HG02943 (cell line): ENCODE results near the gene STUB1.

Source experiments
- ATAC-seq: cut with Tn5 transposase; IDR thresholded peaks from one replicate; pipeline ENCODE4 v1.9.1; 2021; ENCODE audit warnings: mild to moderate bottlenecking, low read depth, moderate library complexity; ENCODE audit not compliant: unreplicated experiment

STUB1 gene

DNA sequence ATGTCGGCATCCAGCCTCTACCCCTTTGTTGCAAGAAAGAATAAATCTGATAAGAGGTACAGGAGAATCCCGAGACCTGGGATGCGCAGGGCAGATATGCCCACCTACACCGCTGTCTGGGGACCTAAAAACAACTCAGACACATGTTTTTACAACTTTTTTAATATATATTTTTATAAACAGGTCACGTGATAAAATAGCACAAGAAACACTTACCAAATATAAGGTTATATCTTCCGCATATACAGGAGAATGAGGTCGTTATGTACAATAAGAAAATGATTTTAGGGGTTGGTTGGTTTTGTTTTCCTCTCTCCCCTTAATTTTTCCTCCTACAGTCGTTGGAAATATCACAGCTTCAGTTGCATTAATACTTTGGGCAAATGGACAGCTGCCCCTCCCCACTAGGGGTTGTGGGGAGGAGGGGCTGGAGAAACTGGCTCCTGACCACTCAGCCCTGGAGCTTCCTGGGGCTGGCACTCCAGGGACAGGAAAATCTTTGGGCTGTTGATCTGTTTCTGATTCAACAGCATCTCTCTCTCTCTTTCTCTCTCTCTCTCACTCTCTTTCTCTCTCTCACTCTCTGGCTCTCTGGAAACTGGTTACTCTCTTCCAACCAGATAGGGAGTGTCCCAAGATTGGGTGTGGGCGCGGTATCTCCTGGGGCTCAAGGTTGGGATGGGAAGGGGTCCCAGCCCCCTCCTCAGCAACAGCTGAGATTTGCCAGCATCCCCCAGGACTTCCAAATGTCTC lies 12.3 kb downstream of the STUB1 start:
- no peak for ATAC-seq

DNA sequence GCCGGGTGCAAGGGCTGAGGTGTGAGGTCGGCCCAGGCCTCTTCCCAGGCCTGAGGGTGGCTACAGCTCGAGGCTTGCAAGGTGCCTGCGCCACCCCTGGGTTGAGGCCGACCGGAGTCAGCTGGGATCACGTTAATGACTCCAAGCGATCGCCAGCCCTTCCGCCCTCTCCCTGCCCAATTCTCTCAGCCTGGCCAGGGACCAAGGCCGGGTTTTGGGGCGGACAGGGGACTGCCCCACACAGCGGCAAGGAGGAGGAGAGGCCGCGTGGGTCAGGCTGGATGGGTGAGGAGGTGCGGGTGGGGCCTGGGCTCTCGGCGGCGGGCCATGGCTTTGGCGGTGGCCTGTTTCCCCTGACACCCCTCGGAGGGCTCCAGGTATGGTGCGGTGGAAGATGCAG lies 13.2 kb downstream of the STUB1 start:
- ATAC-seq = no peak

DNA sequence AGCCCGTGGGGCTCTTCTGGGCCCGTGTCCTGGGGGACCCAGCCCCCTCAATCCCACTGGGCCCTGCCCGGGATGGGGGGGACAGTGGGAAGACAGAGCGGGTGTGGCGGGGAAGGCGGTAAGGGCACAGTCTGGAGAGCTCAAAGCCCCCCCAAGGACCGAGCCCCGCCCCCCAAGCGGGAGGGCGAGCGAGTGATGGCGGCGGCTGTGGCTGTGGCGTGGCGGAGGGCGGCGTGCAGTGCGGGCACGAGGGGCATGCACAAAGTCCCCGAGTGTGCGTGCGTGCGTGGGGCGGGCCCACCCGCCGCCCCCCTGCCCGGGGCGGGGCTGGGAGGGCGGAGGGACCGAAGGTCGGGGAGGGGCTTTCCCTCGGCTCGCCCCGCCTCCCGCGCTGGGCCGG lies 13.6 kb downstream of the STUB1 start:
- no peak for ATAC-seq

DNA sequence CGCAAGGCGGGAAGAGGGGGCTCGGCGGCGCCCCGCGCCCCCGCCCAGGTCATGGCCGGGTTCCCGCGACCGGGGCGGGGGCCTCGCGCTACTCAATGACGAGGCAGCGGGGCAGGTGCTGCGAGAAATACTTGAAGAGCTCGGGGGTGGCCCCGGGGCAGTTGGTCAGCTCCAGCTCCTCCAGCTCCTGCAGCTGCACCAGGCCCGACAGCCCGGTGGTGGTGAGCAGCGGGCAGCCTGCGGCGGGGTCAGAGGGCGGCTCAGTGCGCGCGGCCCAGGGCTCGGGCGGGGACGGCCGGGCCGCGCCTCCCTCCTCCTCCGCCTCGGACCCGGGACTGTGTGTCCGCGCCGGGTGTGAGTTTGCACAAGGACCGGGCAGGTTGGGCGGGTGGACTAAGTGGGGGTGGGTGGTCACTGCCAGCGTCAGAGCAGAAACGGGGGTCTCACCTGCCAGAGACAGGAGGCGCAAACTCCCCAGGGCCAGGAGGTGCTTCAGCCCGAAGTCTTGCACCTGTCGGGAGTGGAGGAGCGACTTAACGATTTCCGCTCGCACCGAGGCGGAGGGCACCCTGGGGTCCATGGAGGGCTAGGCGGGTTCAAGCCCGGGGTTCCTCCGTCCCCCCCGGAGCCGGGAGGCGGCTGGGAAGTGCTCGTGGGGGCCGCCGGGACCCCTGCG lies 14.1 kb downstream of the STUB1 start:
- ATAC-seq = no peak

DNA sequence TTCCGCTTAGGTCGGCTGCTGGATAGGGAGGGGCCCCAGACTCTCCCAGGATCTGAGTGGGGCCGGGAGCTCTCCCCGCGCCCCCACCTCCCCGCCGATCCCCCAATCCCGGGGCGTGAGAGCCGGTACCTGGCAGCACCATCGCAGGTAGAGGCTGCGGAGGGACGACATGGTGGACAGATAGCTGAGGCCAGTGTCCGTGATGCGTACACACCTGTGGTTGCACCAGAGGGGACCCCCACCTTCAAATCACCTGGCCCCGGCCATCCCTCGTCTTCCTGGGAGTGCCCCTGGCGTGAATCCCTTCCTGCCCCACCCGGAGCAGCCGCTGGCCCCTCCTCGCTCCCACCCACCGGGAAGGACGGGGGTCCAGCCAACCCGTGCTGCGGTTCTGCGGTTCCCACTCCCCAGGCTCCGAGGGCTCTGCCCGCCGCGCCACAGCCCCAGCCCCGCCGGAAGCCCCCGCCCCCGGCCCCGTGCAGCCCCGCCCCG lies 14.7 kb downstream of the STUB1 start:
- no peak for ATAC-seq

DNA sequence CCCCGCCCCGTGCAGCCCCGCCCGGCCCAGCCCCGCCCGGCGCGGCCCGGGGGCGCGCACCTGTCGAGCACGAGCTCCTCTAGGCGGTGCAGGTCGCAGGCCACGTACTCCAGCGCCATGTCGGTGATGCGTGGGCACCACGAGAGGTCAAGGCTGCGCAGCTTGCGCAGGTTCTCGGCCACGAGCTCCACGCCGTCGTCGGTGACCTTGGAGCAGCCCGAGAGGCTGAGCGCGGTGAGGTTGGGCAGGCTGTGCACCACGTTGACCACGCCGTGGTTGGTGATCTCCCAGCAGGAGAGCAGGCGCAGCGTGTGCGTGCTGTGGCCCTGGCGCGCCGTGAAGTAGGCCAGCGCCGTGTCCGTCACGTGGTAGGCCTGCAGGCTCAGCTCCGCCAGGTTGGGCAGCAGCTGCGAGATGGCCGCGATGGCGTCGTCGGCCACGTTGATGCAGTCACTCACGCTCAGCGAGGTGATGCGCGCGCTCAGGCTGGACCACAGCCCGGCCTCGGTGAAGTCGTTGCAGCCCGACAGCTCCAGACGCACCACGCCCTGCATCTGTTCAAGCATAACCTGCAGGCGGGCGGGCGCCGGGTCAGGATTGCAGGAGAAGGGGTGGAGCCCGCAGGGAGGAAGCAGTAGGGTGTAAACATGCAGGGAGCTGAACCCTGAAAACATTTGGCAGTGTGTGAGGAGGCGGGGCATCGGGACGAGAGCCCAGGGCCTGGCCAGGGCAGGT lies 15.3 kb downstream of the STUB1 start:
- ATAC-seq = no peak

DNA sequence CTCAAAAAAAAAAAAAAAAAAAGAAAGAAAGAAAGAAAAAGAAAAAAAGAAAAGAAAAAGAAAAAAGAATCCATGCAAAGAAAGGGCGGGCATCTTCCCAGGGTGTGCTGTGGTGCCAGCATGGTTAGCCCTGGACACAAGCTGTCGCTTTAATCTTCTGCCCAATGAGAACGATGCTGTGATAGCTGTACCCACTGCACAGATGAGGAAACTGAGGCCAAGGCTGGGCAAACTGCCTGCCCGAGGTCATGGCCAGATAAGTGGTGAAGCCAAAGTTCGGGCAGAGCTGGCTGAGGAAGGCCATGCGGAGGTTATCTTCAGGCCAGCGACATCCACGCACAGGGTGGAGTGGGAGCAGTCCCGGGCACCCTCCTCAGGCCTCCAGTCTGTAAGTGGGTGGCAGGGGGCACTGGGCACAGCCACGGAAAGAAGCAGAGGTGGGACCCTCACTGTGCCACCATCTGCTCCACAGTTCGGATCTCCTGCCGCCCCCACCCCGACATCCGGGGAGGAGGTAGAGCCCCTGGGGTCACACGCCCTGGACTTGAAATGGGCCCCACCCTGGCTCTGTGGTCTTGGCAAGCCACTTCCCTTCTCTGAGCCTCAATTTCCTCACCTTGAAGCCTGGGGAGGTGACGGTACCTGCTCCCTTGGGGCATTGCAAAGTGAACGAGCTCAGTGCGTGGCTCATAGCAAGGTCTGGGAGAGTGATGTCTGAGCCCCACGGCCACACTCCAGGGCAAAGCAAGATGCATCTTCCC lies 18.9 kb downstream of the STUB1 start:
- no peak for ATAC-seq

DNA sequence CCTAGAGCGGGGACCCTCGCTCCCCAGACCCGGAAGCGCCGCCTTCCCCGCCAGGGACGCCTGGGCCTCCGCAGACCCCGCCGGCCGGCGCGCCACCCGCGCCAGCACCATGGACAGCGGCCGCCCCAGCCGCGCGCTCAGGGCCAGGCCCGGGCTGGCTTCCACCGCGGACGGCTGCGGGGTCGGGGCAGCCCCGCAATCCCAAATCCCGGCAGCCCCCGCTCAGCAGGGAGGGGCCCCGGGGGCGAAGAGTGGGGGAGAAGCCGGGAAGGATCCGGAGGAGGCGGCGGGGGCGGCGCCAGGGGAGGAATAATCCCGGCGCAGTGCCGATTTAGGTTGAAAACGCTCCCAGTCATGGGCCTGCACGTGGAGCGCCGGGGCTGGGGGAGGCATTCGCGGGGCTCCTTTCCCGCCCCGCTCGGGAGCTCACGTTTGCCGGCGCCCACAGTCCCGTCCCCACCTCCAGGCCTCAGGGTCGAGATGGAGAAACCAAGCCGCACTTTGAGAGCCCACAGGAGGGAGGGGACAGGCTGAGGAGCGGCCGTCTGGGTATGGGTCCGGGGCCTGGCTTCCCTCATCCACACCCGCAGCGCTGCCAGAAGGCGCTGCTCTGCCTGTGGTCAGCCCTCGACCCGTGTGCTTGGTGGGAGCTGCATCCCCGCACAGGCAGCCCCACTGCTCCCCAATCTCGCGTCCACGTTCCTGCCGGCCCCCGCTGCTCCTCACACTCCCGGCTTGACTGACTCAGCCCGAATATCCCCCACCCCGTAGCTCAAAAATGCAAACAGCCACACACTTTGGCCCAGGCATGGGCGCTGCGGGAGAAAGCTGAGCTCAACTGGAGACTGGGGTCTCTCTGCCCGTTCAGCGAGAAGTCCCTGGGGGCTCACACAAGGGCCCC lies 20.7 kb downstream of the STUB1 start:
- no peak for ATAC-seq

DNA sequence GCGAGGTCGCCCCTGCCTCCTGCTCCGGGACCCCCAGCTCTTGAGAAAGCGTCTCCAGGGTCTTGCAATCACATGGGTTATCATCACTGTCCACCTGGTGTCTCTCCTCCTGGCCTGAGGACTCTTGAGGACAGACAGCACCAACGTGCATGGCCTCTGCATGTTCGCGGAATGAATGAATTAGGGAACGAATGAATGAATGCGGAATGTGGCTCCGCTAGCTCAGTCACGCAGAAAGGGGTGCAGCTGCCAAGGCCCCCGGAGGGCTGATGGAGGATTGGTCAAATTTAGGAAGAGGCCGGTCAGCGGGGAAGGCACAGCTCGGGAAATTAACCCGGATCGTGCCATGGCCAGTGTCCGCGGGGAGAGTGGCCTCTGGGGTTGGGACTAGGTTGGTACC lies 22.1 kb downstream of the STUB1 start:
- no peak for ATAC-seq

DNA sequence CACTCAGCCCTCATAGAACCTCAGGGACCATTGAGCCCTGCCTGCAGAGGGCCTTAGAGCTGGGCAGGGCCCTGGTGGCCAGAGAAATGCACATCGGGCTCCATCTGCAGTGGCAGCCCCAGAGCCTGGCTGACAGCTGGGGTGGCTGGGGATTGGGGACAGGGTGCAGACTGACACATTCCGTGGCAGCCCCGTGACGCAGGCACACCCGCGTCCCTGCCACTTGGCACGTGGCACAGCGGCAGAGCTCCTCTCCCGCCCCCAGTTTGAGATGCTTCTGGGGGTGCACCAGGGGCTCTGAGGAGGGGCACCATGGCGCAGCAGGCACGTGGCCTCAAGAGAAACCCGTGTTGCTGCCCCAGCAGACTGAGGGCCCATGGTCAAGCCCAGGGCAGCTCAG lies 23.2 kb downstream of the STUB1 start:
- ATAC-seq = no peak

DNA sequence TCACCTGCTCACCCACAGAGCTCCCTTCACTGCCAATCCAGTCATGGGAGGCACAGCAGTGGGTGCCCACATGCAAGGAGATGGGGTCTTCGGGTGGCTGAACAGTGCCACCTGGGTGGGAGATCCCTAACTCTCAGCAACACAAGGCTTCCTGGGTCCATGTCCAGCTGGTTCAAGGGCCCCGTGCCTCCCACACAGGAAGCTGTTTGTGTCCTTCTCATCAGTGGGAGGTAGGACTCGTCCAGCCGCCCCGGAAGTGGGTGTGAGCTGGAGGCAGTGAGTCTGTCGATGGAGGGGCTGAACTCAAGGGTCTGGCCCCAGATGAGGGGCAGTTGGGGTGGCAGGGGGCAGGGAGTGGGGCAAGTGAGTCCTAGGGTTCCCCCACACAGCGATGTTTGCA lies 23.8 kb downstream of the STUB1 start:
- no peak for ATAC-seq

DNA sequence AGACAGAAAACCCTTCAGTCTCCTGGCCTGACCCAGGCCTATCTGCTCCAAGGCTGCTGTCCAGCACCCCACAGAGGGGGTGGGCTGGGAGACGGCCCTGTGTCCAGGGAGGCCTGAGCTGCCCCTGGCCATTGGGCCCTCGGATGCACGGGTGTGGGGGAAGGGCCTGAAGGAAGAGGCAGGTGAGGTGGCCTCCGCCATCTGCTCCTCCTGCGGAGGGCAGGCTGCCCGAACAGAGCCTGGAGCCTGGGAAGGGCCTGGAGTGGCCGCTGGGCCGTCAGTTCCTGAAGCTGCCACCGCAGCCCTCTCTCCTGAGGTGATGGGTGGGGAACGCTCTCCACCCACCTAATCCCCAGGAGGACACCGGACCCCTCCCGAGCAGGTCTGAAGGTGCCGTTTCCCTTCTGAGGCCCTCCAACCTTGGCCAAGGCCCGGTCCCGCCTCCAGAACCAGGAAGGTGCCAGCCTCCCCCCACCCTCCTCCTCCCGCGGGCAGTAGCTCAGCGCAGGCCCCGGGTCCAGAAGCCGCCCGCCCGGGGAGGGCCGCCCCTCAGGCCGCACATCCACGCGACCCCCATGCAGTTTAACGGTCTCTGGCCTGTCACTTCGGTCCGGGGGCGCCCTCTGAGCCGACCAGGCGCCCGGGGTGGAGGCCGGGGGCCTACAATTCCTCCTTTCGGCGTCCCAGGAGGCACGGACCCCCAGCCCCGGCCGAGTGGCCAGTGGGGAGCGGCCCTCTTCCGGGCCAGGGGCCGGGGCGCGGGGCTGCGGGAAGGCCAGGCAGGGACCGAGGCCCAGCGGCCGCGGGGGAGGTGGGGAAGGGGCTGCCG lies 24.6 kb downstream of the STUB1 start:
- ATAC-seq = no peak

DNA sequence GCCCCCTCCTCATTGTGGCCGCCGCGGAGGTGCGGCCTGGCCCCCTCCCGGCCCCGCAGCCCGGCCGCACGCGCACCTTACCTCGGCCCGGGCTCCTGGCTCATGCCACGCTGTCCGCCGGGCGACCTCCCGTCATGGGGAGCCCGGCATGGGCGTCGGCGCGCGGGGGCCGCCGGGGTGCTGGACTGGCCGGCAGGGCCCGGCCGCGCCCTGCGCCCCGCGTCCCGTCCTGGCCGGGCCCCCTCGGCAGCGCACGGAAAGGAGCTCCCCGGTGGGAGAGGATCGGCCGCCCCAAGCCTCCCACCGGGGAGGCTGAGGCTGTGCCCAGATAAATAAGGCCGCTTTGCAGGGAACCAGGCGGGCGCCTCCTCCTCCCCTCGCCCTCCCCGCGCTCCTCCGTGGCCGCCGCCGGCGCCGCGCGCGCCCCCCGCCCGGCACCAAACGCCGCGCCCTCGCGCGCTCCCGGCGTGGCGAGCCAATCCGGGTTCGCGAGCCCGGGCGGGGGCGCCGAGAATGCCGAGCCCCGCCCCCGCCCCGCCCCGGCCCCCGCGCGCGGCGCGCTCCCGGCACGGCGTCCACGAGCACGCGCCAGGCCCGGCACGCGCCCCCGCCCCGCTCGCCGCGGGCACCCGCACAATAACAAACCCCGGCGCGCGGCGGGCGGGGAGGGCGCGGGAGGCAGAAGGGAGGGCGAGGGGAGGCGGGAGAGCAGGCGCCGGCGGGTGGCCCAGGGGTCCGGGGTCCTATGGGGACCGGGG lies 25.4 kb downstream of the STUB1 start, which contains the start of gene FBXL16:
FBXL16 (minus strand) TSS at position 371 of the 758 bp plus-strand sequence. CDS start 8,396 bp downstream, outside the sequence.
- no peak for ATAC-seq

DNA sequence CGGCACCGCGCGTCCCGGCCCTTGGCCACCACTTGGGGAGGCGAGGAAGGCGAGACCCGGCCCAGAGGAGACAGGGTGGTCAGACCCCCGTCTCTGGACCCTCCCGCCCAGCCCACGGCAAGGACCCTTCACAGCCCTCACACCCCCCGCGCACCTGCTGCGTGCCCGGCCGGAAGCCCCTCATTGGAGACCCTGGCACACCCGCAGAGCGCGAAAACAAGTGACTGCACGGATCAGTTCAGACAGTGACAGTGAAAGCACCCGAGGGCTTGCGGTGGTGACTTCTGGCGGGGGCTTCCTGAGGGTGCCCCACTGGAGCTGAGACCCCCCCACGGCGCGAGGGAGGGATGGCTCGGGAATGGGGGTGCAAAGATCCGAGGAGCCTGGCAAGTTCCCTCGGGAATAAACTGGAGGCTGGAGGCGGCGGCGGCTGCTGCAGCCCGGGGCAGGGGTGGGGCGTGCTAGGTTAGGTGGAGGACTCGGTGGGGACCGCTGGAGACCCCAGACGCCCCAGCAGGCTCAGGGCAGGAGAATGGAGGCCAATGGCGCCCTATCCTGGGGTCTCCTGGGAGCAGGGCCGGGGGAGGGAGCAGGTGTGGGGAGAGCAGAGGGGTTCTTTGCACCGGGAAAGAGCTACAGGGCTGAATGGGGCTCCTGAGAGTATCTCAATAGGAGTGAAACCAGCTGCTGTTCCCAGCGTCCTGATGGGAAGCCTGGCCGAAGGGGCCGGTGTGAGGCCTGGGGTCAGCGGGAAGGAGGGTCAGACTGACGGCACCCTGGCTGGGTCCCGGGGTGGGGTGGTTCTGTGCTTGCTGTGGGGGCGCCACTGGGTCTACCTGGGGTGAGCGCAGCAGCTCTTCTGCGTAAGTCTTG lies 26.2 kb downstream of the STUB1 start:
- no peak for ATAC-seq

DNA sequence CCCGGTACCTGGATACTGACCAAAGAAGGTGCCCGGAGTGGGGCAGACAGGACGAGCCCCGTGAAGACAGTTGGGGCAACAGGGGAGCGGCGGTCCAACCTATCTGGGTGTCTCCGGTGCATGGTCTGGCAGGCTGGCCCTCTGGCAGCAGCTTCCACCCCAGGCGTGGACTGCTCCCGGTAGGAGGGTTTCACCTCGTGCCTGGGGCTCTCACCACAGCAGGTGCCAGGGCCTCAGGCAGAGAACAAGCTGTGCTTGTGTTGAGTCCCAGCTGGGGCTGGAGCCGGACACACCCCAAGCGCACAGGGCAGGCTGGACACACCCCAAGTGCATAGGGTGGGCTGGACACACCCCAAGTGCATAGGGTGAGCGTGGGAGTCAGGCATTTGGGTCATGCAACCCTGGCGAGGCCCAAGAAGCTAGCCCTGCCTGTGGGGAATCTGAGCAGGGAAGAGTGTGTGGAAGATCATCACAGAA lies 26.9 kb downstream of the STUB1 start:
- ATAC-seq = no peak

DNA sequence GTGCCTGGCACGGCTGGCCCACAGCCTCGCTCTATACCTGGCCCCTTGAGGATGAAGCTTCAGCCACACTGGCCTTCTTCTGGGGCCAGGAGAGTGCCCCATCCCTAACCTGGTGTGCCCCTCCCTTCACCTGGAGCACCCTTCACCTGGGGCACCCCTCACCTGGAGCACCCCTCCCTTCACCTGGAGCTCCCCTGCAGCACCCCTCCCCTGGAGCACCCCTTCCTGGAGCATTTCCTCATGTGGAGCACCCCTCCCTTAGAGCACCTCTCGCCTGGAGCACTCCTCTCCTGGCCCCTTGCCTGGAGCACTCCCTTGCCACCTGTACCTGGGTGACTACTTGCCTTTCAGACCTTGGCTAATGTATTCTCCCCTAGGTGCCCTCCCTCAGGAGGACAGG lies 27.8 kb downstream of the STUB1 start:
- ATAC-seq = no peak

DNA sequence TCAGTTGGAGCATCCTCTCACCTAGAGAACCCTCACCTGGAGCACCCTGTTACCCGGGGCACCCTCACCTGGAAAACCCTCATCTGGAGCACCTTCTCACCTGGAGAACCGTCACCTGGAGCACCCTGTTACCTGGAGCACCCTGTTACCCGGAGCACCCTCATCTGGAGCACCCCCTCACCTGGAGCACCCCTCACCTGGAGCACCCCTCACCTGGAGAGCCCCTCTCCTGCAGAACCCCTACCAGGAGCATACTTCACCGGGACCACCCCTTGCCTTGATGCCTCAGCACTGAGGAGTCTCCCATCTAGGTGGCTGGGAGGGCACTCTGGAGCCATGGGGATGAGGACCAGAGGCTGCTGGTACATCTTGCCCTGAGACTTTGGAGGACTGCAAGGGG lies 28.7 kb downstream of the STUB1 start:
- ATAC-seq = no peak
